HG02970 (cell line): Measurements from ENCODE around the gene IL3.

ENCODE experiments used
- ATAC-seq: cut with Tn5 transposase; IDR thresholded peaks from one replicate; pipeline ENCODE4 v1.9.1; 2021; ENCODE audit warnings: mild to moderate bottlenecking, moderate library complexity, moderate number of reproducible peaks; ENCODE audit not compliant: unreplicated experiment, low FRiP score

IL3 gene

GRCh38 chr5:132071338-132071707 lies 10.9 kb downstream of the IL3 start:
- no peak for ATAC-seq

- no peak for ATAC-seq
Observed at GRCh38 chr5:132072070-132072469, 11.6 kb downstream of the IL3 start.

- ATAC-seq = no peak
Observed at GRCh38 chr5:132072528-132072927, 12.1 kb downstream of the IL3 start.

- no peak for ATAC-seq
Observed at GRCh38 chr5:132073231-132074013, 13.0 kb downstream of the IL3 start, which contains the start of gene CSF2. Gene CSF2 (plus strand): TSS chr5:132073789. CDS start chr5:132073824, 35 bp downstream.

- ATAC-seq = no peak
Observed at GRCh38 chr5:132074091-132074771, 13.8 kb downstream of the IL3 start.

GRCh38 chr5:132074772-132075718 lies 14.6 kb downstream of the IL3 start:
- ATAC-seq = no peak

GRCh38 chr5:132075719-132076077 lies 15.2 kb downstream of the IL3 start:
- ATAC-seq = no peak

GRCh38 chr5:132076202-132076830 lies 15.9 kb downstream of the IL3 start:
- ATAC-seq = no peak

- ATAC-seq = no peak
Observed at GRCh38 chr5:132076983-132077382, 16.5 kb downstream of the IL3 start.

GRCh38 chr5:132079081-132079480 lies 18.6 kb downstream of the IL3 start:
- no peak for ATAC-seq

GRCh38 chr5:132079619-132080018 lies 19.2 kb downstream of the IL3 start:
- ATAC-seq = no peak

- no peak for ATAC-seq
Observed at GRCh38 chr5:132080595-132080994, 20.1 kb downstream of the IL3 start.

- ATAC-seq = no peak
Observed at GRCh38 chr5:132081458-132081857, 21.0 kb downstream of the IL3 start.

- no peak for ATAC-seq
Observed at GRCh38 chr5:132082329-132083023, 22.0 kb downstream of the IL3 start.

GRCh38 chr5:132083071-132083678 lies 22.7 kb downstream of the IL3 start:
- ATAC-seq = no peak

- no peak for ATAC-seq
Observed at GRCh38 chr5:132085686-132086085, 25.2 kb downstream of the IL3 start.

GRCh38 chr5:132086277-132086794 lies 25.9 kb downstream of the IL3 start:
- ATAC-seq = no peak

- ATAC-seq = no peak
Observed at GRCh38 chr5:132087176-132087575, 26.7 kb downstream of the IL3 start.

GRCh38 chr5:132087661-132088060 lies 27.2 kb downstream of the IL3 start:
- no peak for ATAC-seq
